Natural killer cell treated with Interleukin-12 subunit alpha and Interleukin-12 subunit beta and Interleukin-15 and Interleukin-18, amount 100 ng/mL, for 72 hours (primary cell): ENCODE measurements around the gene KCNQ4. TPM values are rescaled to one million over a fixed set of nuclear protein-coding genes. Genes with fewer than 3 reads are reported as not detected.
A peak's percentile ranks its signal among the peaks of the same experiment; 100 is the strongest.

Source experiments
- ATAC-seq, 2 donors: fragments of 150-1000 bp; cut with Tn5 transposase in 1 of 2; sonication (Bioruptor Pico), chemical (Tn5 transposase) in 1 of 2; 2 replicates each; pipeline ENCODE4 v1.10.0; 2021
- DNase-seq: peaks from one replicate; pipeline ENCODE4 v3.0.0; 2022; ENCODE audit warnings: low spot score
- H3K27ac Mint-ChIP-seq, 2 donors: 1 replicate in 1 of 2; 2 replicates in 1 of 2; pipeline ENCODE4 v1.8.0; 2022; ENCODE audit warnings: mixed read lengths in 2 of 2, mild to moderate bottlenecking in 1 of 2, moderate library complexity in 1 of 2
- H3K27me3 Mint-ChIP-seq, 2 donors: 1 replicate in 1 of 2; 2 replicates in 1 of 2; pipeline ENCODE4 v1.8.0; 2022; ENCODE audit warnings: mixed read lengths in 2 of 2
- H3K36me3 Mint-ChIP-seq: one replicate; pipeline ENCODE4 v1.8.0; 2022; ENCODE audit warnings: mixed read lengths
- H3K4me1 Mint-ChIP-seq, 2 donors: 1 replicate in 1 of 2; 2 replicates in 1 of 2; pipeline ENCODE4 v1.8.0; 2022; ENCODE audit warnings: low read depth in 2 of 2, mixed read lengths in 2 of 2, mild to moderate bottlenecking in 1 of 2
- H3K4me3 Mint-ChIP-seq: one replicate; pipeline ENCODE4 v1.8.0; 2022; ENCODE audit warnings: mixed read lengths
- H3K9me3 Mint-ChIP-seq: 2 replicates; pipeline ENCODE4 v1.8.0; 2022; ENCODE audit warnings: mixed read lengths
- total RNA-seq, 2 donors: library from RNA; stranded (reverse); gene quantifications; one replicate each; pipeline ENCODE4 v1.2.3, GENCODE V29; 2022

KCNQ4 gene
- total RNA-seq, 2 donors from 2014 or later: 0.24 to 0.56 TPM

- Mint-ChIP-seq H3K9me3 (no peaks in the 10 kb centered on the region), H3K36me3 (no peaks in the 10 kb centered on the region), H3K4me1 (peaks cover 0 to 5% of the 10 kb centered on the region in 2 donors), H3K4me3 (peak overlapping the region; percentile 64), H3K27ac (no peak overlapping the region), H3K27me3 (peaks cover 0 to 3% of the 10 kb centered on the region in 2 donors)
- DNase-seq: peak; percentile 81
- ATAC-seq: peak; percentile 96 to 97
Measured at GRCh38 chr1:40818264-40818961, 34.8 kb downstream of the KCNQ4 start.

- Mint-ChIP-seq H3K36me3 (no peaks in the 10 kb centered on the region), H3K4me3 (peak overlapping the region; percentile 32), H3K9me3 (no peaks in the 10 kb centered on the region), H3K27me3 (peaks cover 0 to 3% of the 10 kb centered on the region in 2 donors), H3K4me1 (peaks cover 0 to 5% of the 10 kb centered on the region in 2 donors), H3K27ac (no peak overlapping the region)
- DNase-seq (no peak), ATAC-seq (no peak)
Measured at GRCh38 chr1:40819101-40819500, 35.5 kb downstream of the KCNQ4 start.

GRCh38 chr1:40820251-40820797 is 36.7 kb downstream of the KCNQ4 start:
- Mint-ChIP-seq H3K27me3 (peaks cover 0 to 3% of the 10 kb centered on the region in 2 donors), H3K4me3 (no peak overlapping the region), H3K27ac (no peak overlapping the region), H3K4me1 (peaks cover 5 to 11% of the 10 kb centered on the region in 2 donors), H3K9me3 (no peaks in the 10 kb centered on the region), H3K36me3 (no peaks in the 10 kb centered on the region)
- ATAC-seq (no peak), DNase-seq (no peak)

DNA sequence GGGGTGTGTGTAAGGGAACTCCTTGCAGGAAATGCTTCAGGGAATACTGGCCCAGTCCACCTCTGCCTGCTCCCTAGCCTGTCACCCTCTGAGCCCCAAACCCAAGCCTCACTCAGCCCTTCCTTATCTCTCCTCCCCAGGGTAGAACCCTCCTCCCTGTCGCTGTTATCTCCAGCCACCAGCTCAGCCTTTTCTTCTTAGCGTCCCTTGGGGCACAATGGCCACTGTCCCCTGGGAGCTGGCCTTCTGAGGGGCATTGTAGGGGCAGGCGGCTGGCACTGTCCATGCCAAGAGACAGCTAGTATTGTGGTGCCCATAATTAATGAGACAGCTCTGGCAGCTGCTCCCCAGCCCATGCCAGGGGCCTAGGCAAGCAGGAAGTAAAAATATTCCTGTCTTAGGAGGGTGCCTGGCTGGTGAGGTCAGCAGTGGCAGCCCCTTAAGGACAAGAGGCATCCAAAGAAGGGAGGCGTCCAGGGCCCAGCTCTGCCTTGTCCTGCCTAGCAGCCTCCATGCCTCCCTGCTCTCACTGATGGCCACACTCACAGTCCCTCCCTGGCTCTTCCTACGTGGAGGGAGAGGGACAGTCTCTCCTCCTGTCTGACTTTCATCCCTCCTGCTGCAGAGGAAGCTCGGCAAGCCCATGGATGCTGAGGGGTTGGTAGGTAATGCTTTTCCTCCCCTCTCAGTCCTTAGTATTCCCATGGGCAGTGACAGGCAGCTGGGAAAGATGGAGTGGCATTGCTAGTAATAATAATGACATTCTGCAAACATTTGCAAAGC is 37.5 kb downstream of the KCNQ4 start:
- Mint-ChIP-seq H3K9me3 (no peaks in the 10 kb centered on the region), H3K36me3 (no peaks in the 10 kb centered on the region), H3K27me3 (peaks cover 0 to 3% of the 10 kb centered on the region in 2 donors), H3K4me1 (peaks cover 8 to 13% of the 10 kb centered on the region in 2 donors), H3K4me3 (no peak overlapping the region), H3K27ac (no peak overlapping the region)
- no peak for DNase-seq
- no peak for ATAC-seq

DNA sequence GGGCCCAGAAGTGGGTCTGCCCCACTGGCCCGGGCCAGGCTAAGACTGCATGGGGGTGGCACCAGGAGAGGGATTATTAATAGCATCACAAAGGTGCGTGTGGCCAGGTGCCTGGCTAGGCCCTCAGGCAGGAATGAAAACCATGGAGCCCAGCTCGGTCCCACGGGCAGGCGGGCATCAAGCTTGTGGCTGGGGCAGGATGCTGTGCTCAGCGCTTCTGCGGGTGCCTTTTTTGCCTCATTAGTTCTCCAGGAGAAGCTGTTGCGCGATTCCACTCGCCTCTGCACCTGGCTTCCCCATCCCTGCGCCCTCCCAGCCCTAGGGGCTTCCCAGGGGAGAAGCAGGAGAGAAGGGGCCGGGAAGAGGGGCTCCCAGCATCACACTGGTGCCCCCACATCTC is 39.3 kb downstream of the KCNQ4 start:
- Mint-ChIP-seq H3K4me1 (peaks cover 14 to 15% of the 10 kb centered on the region in 2 donors), H3K36me3 (no peaks in the 10 kb centered on the region), H3K27ac (no peak overlapping the region), H3K9me3 (no peaks in the 10 kb centered on the region), H3K27me3 (no peaks in the 10 kb centered on the region), H3K4me3 (no peak overlapping the region)
- no peak for ATAC-seq
- DNase-seq: no peak

- Mint-ChIP-seq H3K27ac (no peak overlapping the region), H3K9me3 (no peaks in the 10 kb centered on the region), H3K36me3 (no peaks in the 10 kb centered on the region), H3K4me3 (no peak overlapping the region), H3K27me3 (no peaks in the 10 kb centered on the region), H3K4me1 (peaks cover 14 to 15% of the 10 kb centered on the region in 2 donors)
- no peak for ATAC-seq
- DNase-seq: no peak
Measured at GRCh38 chr1:40823345-40823744, 39.8 kb downstream of the KCNQ4 start.

DNA sequence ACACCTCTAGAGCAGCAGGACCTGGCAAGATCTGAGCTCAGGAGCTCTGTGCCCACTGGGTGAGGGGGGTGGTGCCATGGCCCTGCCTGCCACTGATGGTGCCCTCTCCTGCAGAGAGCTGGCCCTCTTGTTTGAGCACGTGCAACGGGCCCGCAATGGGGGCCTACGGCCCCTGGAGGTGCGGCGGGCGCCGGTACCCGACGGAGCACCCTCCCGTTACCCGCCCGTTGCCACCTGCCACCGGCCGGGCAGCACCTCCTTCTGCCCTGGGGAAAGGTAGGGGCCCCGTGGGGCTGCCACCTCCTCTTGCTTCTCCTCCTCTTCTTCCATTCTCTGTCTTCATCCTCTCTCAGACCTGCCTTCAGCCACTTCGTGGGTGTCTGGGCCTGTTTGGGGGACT is 40.4 kb downstream of the KCNQ4 start:
- ATAC-seq (no peak), DNase-seq (no peak)
- no peak overlapping the region for H3K27ac Mint-ChIP-seq
- H3K27me3 Mint-ChIP-seq: no peaks in the 10 kb centered on the region
- no peaks in the 10 kb centered on the region for H3K36me3 Mint-ChIP-seq
- H3K9me3 Mint-ChIP-seq: no peaks in the 10 kb centered on the region
- peaks cover 14 to 15% of the 10 kb centered on the region in 2 donors for H3K4me1 Mint-ChIP-seq
- H3K4me3 Mint-ChIP-seq: no peak overlapping the region

- DNase-seq (no peak), ATAC-seq (no peak)
- Mint-ChIP-seq H3K36me3 (no peaks in the 10 kb centered on the region), H3K9me3 (no peaks in the 10 kb centered on the region), H3K4me3 (no peak overlapping the region), H3K27ac (peak overlapping the region in 1 of 2 donors; percentile 29), H3K4me1 (peaks cover 10 to 14% of the 10 kb centered on the region in 2 donors), H3K27me3 (no peaks in the 10 kb centered on the region)
Measured at GRCh38 chr1:40824591-40825434, 41.2 kb downstream of the KCNQ4 start.

GRCh38 chr1:40825435-40825788 is 41.8 kb downstream of the KCNQ4 start:
- Mint-ChIP-seq H3K9me3 (no peaks in the 10 kb centered on the region), H3K4me1 (peaks cover 10 to 14% of the 10 kb centered on the region in 2 donors), H3K27me3 (no peaks in the 10 kb centered on the region), H3K36me3 (no peaks in the 10 kb centered on the region), H3K4me3 (no peak overlapping the region), H3K27ac (peak overlapping the region in 1 of 2 donors; percentile 29)
- peak in 1 of 2 donors; percentile 52 for ATAC-seq
- DNase-seq: no peak

DNA sequence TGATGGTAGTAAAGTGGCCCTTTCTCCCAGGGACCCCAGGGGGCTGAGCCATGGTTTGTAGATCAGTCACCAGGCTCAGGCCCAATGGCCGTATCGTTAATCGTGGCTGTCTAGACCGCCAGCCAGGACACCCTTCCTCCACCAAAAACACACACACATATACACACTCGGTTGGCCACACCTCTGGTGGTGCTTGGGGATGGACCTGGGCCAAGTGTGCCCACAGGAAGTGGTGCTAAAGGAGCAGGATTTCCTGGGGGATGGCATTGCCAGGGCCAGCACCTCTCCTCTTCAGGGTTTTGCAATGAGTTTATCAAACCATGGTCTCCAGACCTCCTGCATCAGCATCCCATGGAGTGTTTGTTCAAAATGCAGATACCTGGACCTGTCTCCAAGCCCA is 42.4 kb downstream of the KCNQ4 start:
- peaks cover 10 to 14% of the 10 kb centered on the region in 2 donors for H3K4me1 Mint-ChIP-seq
- H3K27me3 Mint-ChIP-seq: no peaks in the 10 kb centered on the region
- H3K36me3 Mint-ChIP-seq: no peaks in the 10 kb centered on the region
- DNase-seq (no peak), ATAC-seq (peak in 1 of 2 donors; percentile 15)
- H3K9me3 Mint-ChIP-seq: no peaks in the 10 kb centered on the region
- no peak overlapping the region for H3K4me3 Mint-ChIP-seq
- no peak overlapping the region for H3K27ac Mint-ChIP-seq

GRCh38 chr1:40829631-40830245 is 46.2 kb downstream of the KCNQ4 start:
- H3K27ac Mint-ChIP-seq: no peak overlapping the region
- no peaks in the 10 kb centered on the region for H3K9me3 Mint-ChIP-seq
- no peak for ATAC-seq
- H3K27me3 Mint-ChIP-seq: no peaks in the 10 kb centered on the region
- H3K4me1 Mint-ChIP-seq: peaks cover 10 to 14% of the 10 kb centered on the region in 2 donors
- DNase-seq: no peak
- H3K36me3 Mint-ChIP-seq: no peaks in the 10 kb centered on the region
- H3K4me3 Mint-ChIP-seq: no peak overlapping the region

DNA sequence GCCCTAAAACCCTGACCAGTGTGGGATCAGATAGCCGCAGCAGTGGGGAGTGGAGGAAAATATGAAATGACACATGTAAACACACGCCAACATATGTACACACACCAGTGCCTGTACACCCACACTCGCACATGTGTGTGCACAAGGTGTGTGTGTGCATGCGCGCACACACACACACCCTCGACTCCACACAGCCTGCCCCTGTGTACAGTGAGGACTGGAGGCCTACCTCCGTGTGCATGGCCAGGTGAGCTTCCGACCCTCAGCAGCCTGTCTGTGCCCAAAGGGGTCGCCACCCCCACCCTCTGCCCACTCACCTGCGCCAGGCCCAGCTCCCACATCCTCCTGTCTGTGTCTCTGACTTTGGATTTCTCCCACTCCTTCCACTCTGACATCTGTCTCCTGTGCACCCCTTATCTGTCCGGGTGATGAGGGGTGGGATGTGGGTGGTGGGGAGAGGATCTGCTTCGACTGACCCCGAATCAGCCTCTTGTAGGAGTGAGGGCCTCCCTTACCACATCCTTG is 46.9 kb downstream of the KCNQ4 start:
- Mint-ChIP-seq H3K9me3 (no peaks in the 10 kb centered on the region), H3K4me3 (no peak overlapping the region), H3K36me3 (no peaks in the 10 kb centered on the region), H3K4me1 (peaks cover 4 to 9% of the 10 kb centered on the region in 2 donors), H3K27ac (no peak overlapping the region), H3K27me3 (no peaks in the 10 kb centered on the region)
- no peak for DNase-seq
- ATAC-seq: no peak
